Suppressor macrophage (primary cell): ENCODE measurements around the gene SEC16B.
A peak's percentile ranks its signal among the peaks of the same experiment; 100 is the strongest.

ENCODE experiments used
- DNase-seq, 4 experiments: peaks; one replicate each; pipeline ENCODE4 v3.0.0-alpha.2; 2020 to 2022

SEC16B gene

DNA sequence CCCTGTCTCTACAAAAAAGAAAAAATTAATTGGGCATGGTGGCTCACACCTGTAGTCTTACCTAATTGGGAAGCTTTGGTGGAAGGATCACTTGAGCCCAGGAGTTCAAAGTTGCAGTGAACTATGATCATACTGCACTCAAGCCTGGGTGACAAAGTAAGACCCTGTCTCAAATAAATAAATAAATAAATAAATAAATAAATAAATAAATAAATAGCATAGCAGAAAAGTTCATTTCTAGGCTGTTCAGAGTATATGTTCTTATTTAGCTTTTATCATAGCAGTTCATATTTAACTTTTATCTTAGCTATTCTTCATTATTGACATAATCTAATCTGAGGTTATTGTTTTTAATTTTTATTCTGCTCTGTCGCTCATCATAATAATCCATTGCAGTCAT lies 8.7 kb upstream of the SEC16B start:
- no peak for DNase-seq

DNA sequence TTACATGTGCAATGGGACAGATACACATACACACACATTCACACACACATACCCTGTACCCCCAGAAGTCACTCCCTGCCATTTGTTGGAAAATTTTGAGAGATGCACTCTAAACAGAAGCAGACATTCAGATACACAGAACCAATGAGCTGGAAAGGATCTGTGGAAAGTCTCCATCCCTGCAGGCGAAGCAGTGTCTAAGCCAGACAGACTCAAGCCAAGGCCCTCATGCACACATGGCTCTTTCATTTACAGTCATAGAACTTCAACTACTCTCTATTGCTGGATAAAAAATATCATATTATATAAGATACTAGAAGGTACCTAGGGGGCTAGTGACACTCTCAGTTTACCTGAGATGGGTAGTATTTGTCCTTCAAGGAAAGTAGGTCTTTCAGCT lies 7.3 kb upstream of the SEC16B start:
- no peak for DNase-seq

DNA sequence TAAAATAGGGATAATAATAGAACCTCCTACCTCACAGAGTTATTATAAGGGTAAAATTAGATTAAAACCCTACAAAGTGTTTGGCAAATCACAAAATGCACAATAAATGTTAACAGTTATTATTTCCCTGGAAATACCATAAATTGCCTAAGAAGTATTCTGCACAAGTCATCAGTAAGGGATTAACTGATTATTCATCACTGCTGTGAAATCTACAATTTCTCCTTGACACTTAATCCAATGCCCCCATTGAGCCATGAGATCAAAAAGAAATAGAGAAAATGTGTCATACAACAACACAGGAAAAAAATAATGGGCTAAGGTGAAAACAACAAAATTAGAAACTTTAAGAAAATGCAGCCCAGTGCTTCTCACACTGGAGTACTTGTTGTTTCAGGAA lies 6.7 kb upstream of the SEC16B start:
- DNase-seq: no peak

DNA sequence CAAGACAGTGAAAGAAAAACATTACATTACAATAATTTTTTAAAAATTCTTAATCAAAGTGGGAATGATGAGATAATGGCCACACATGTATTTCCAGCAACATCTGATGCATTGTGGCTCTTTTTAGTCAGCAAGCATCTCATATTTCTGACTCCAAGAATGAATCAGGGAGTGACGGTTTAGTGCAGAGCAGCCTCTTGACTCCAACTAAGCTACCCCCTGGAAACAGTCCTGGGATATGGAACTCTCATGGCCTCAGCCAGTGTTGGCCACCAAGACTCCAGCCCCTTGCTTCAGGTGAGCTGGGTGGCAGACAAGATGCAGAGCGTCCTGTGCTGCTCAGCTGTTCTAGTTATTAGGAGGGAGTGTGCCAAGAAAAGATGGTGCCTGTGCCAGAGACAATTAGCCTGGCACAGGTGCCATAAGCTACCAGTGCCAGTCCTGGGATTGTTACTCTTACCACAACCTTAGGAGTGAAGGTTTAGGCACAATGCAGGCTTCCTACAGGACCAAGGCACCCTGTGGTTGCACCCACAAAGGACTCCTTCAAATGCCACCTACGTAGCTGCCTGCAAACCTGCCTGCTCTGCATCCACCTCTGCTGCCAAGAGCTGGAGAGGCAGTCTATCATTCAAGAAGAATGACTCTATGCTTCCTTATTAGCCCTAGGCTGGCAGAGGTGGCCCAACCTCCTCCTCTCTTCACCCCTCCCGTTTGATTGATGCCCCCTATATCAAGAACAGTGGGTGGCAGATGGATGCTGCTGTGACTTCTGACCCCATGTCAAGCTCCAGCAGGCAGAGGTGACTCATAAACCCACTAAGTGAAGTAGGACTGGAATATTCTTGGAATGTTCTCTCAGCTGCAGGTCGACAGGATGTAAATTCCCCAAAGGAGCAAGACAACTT lies 6.0 kb upstream of the SEC16B start:
- DNase-seq: no peak

GRCh38 chr1:177973585-177973984 lies 3.7 kb upstream of the SEC16B start:
- no peak for DNase-seq

DNA sequence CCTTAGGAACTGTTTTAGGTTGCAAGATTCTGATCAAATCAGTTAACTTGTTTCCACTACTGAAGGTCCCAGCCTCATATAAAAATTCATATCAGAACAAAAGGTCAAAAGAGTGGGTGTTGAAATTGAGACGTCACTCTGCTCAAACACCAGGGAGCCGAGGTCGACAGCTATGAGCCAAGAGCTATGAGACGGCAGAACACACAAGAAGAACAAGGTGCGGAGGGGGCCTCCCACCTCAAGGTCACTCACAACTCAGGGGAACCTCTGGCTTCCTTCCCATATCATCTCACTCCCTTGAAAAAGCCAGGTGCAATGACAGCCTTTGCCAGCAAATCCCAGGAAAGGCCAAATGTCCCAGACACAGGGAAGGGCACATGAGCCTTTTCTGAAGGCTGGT lies 749 bp downstream of the SEC16B start:
- no peak for DNase-seq

DNA sequence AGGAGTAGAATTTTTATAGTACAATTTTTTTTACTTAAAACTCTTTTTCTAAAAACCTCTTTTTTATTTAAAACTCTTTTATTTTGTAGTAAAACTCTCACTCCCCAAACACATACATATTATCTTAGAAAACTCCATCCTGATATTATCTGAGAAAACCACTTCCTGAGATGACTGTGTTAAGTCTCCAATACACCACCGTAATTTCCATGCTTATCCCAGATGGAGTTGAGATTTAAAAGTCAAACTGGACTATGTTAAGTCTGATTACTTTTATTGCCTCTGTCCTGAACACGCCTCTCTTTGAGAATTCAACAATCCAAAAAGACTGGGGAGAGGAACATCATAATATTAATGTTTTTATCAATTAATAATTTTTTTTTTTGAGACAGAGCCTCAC lies 3.7 kb downstream of the SEC16B start:
- no peak for DNase-seq

- no peak for DNase-seq
Observed at GRCh38 chr1:177965293-177965692, 4.6 kb downstream of the SEC16B start.

GRCh38 chr1:177964336-177964735 lies 5.5 kb downstream of the SEC16B start:
- DNase-seq: no peak

GRCh38 chr1:177960939-177961622 lies 8.8 kb downstream of the SEC16B start:
- DNase-seq: no peak

DNA sequence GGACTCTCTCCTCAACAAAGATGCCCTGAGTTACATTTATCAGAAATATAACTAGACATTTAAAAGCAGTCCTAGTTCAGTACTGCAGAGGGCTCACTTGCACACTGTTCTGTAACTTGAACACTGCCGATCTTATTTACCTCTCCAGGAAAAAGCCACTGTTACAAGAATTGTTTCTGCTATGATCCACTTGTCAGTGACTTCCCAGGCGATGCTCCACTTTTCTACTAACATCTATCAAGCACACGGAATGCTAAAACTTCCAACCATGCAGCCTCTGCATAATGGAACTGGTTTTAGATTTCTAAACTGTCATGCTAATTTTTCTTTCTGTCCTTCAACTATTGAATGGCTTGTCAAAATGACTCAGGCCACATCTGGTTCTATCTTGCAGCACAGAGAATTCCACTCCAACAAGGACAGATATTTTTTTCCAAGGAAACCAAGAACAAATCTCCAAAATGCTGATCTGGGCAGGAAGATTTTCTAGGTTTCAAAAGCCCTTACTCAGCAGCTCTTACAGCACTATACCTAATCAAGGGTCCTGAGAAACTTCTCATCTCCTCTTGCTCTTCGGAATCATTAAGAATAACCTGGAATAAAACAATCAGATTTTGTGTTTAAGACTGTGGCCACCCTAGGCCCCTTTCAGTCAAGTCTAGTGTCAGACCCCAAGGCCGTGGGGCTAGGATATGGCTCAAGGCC lies 9.9 kb downstream of the SEC16B start:
- no peak for DNase-seq

DNA sequence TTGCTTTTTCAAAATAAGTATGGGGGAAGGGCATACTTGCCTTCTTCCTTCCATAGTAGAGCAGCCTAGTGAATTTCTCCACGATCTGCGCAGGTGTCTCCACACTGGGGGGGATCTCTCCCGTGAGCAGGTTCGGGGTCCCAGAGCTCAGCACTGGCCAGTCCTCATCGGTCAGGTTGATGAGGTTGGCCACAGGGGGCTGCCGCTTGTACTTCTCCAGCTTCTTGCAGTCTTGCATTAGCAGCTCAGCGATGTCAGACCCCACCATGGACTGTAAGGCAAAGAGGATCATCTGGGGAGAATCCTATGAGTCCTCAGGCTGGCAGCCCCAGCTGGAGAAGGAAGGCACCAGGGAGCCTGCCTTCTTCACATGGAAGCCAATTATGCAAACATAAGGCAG lies 11.8 kb downstream of the SEC16B start:
- DNase-seq: no peak

DNA sequence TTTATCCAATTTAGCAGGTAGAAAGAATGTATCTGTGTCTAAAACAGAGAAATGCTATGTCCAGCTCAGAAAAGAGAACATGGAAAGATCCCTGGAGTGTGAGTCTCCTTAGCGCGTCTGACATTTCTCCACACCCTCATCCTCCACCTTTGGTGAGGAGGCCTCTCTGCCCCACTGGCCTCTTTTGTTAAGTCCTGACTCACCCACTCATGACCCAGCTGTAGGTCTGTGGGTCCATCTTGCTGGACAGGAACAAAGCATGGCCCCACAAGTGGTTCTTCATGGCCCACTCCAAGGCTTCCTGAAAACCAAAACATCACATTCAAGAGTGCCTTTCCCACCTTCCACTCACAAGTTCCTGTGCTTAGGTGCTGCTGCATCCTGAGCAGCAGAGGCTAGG lies 15.8 kb downstream of the SEC16B start:
- no peak for DNase-seq

DNA sequence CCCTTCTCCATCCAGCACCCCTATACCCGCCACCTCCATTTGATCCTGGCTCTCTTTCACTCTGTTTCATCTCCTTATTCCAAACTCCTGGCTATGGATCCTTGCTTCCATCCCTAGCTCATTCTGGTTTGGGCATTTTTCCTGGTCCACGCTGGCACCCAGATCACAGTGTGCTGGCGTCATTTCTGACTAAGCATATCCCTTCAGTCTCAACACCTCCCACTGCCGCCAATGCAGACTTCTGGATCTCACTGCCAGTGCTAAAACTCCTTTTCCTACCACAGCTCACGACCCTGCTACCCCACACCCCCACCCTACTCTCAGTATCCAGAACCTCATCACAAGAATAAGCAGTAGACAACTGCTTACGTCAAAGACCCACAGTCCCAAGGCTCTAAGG lies 16.3 kb downstream of the SEC16B start:
- DNase-seq: no peak

DNA sequence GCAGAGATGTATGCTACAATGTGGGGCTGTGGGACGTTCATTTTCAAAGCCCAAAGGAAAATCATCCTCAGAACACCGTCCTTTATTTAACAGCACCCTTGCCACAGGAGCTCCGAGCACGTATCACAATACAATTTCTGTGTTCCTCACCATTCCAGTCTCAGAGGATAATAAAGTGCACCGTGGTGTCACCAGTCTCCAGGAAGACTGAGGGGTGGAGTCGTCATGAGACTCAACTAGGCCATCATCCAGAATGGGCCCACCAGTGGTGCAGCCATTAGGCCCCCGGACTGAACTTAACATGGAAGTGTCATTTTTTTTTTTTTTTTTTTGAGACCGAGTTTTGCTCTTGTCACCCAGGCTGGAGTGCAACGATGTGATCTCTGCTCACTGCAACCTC lies 17.2 kb downstream of the SEC16B start:
- DNase-seq: no peak

- DNase-seq: no peak
Observed at GRCh38 chr1:177952249-177952648, 17.6 kb downstream of the SEC16B start.

DNA sequence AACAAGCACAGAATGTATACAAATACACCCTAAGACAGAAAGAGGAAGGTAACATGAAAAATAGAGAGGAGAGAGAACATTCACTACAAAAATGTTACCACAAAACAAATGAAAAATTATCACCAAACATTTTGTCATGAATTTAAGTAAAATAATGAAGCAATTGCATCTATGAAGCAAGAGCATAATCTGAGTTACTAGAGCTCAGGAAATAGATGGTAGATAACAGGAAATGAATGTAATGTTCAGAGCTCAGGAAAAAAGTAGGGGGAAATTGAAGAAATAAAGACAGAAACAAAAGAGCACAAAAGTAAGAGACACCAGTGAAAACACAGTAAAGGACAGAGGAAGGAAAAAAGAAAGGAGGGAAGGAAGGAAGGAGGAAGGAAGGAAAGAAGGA lies 19.4 kb downstream of the SEC16B start:
- DNase-seq: peak in 2 of 4 experiments; percentile 6 to 9

GRCh38 chr1:177948336-177948972 lies 21.4 kb downstream of the SEC16B start:
- DNase-seq: peak; percentile 66 to 78 (median 72)

DNA sequence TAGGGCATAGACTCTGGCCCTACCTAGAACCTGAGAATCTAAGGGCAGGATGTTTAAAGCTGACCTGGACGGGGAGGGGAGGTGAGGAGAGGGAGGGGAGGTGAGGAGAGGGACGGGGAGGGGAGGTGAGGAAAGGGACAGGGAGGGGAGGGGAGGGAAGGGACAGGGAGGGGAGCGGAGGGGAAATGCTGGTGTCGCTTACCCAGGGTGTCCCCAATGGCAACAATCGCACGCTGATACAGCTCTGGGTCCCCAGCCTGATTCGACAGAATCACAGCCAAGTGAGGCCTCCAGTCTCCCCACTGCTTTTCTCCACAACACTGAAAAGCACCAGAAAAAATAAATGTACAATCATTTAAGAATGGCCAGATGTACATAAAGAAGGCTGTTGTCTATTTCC lies 22.2 kb downstream of the SEC16B start:
- DNase-seq: no peak

GRCh38 chr1:177945943-177946650 lies 23.8 kb downstream of the SEC16B start:
- DNase-seq: peak; percentile 62 to 75 (median 73)

- no peak for DNase-seq
Observed at GRCh38 chr1:177944016-177944949, 25.6 kb downstream of the SEC16B start.
